HepG2 (cell line): ENCODE results near the gene PRKD2. TPM values are rescaled to one million over a fixed set of nuclear protein-coding genes. Genes with fewer than 3 reads are reported as not detected.

Experiments used
- ATAC-seq: fragments of 200-7000 bp; cut with Tn5 transposase; 3 replicates; pipeline ENCODE4 v1.9.1; 2020; ENCODE audit warnings: mild to moderate bottlenecking, moderate library complexity
- BruUV-seq: library from RNA; stranded (reverse); fragments of 400-500 nt; replicated peaks from 2 replicates; lab custom pipeline; 2021; lab: Mats Ljungman, UMichigan
- CTCF ChIA-PET: fragments of 300-600 bp; formaldehyde crosslinking; extraction: SDS; loops from one replicate; lab custom pipeline; 2021; ENCODE audit warnings: low total read pairs, inconsistent platforms, low intra/inter-chr PET ratio; lab: Yijun Ruan, JAX
- POLR2A ChIA-PET: fragments of 350-600 bp; sonication (Branson Sonifier 250); formaldehyde crosslinking; loops from one replicate; lab custom pipeline; 2020; ENCODE audit warnings: antibody characterized with exemption, inconsistent platforms; lab: Yijun Ruan, JAX
- DNase-seq: peaks from one replicate; pipeline ENCODE4 v3.0.0-alpha.2; 2015; ENCODE audit warnings: low spot score
- FAIRE-seq: peaks from 3 replicates; lab custom pipeline; 2011; peaks lifted over from hg19 to GRCh38; lab: Jason Lieb, UNC
- H2AFZ ChIP-seq: one replicate; pipeline ENCODE4 v1.6.1; 2011; ENCODE audit warnings: low read length, inconsistent platforms
- H3K27ac ChIP-seq: fragments of 300-600 bp; 3 replicates; pipeline ENCODE4 v1.8.0; 2011; ENCODE audit warnings: mixed run types, mild to moderate bottlenecking, mixed read lengths, low read length, inconsistent platforms; ENCODE audit not compliant: insufficient read depth; ENCODE audit errors: extremely low read length
- H3K27me3 ChIP-seq, 2 experiments: fragments of 200-600 bp in 1 of 2; 2 replicates in 1 of 2; 3 replicates in 1 of 2; pipeline versions ENCODE4 v1.6.0 to v1.8.0; 2011; ENCODE audit warnings: low read length in 2 of 2, mild to moderate bottlenecking in 2 of 2, moderate library complexity in 2 of 2, inconsistent platforms in 1 of 2; ENCODE audit not compliant: insufficient read depth in 2 of 2, control insufficient read depth in 1 of 2
- H3K36me3 ChIP-seq, 2 experiments: fragments of 200-600 bp in 1 of 2; replicated peaks in 1 of 2; 2 replicates in 1 of 2; 3 replicates in 1 of 2; pipeline versions ENCODE4 v1.5.1 to v1.8.0; 2011; ENCODE audit warnings: low read length in 2 of 2, inconsistent platforms in 1 of 2; ENCODE audit not compliant: insufficient read depth in 2 of 2, control insufficient read depth in 1 of 2
- H3K4me1 ChIP-seq: 2 replicates; pipeline ENCODE4 v1.5.1; 2012; ENCODE audit warnings: low read length, inconsistent platforms; ENCODE audit not compliant: insufficient read depth
- H3K4me2 ChIP-seq: 2 replicates; pipeline ENCODE4 v1.6.0; 2011; ENCODE audit warnings: low read depth, low read length, inconsistent platforms
- H3K4me3 ChIP-seq, 3 experiments: fragments of 200-600 bp in 1 of 3; sonication (generic), shearing (Covaris generic) in 1 of 3; replicated peaks in 1 of 3; 2 replicates each; pipeline ENCODE4 v1.5.1; 2011 to 2016; ENCODE audit warnings: low read length in 3 of 3, inconsistent platforms in 2 of 3, low read depth in 2 of 3, mild to moderate bottlenecking in 2 of 3, control low read depth in 1 of 3, mixed read lengths in 1 of 3; ENCODE audit not compliant: insufficient read depth in 1 of 3
- H3K79me2 ChIP-seq: one replicate; pipeline ENCODE4 v1.6.1; 2011; ENCODE audit warnings: low read length, inconsistent platforms; ENCODE audit not compliant: insufficient read depth
- H3K9ac ChIP-seq: 2 replicates; pipeline ENCODE4 v1.6.0; 2011; ENCODE audit warnings: mild to moderate bottlenecking, low read depth, low read length, inconsistent platforms; ENCODE audit not compliant: insufficient read depth
- H3K9me3 ChIP-seq: 2 replicates; pipeline ENCODE4 v1.5.1; 2012; ENCODE audit warnings: mild to moderate bottlenecking, low read length
- H4K20me1 ChIP-seq: 2 replicates; pipeline ENCODE4 v1.6.0; 2011; ENCODE audit warnings: inconsistent platforms, mild to moderate bottlenecking, low read length, moderate library complexity; ENCODE audit not compliant: insufficient read depth
- GABPA ChIP-seq, 2 experiments: IDR thresholded peaks; 2 replicates each; pipeline ENCODE4 v1.6.1; 2011 to 2016; ENCODE audit warnings: low read depth in 2 of 2, low read length in 1 of 2, missing biosample characterization in 1 of 2, missing genetic modification characterization in 1 of 2
- HOXA3 ChIP-seq: sonication (generic); formaldehyde crosslinking; IDR thresholded peaks from 2 replicates; pipeline ENCODE4 v1.5.0; 2020; ENCODE audit warnings: missing genetic modification reagents
- NAIF1 ChIP-seq: sonication (generic); formaldehyde crosslinking; IDR thresholded peaks from 2 replicates; pipeline ENCODE4 v1.5.0; 2020; ENCODE audit warnings: mild to moderate bottlenecking, missing genetic modification reagents, borderline replicate concordance
- ONECUT2 ChIP-seq: sonication (generic); formaldehyde crosslinking; IDR thresholded peaks from 2 replicates; pipeline ENCODE4 v1.4.0; 2020; ENCODE audit warnings: missing genetic modification reagents
- PAX8 ChIP-seq: sonication (generic); formaldehyde crosslinking; IDR thresholded peaks from 2 replicates; pipeline ENCODE4 v1.8.0; 2022; ENCODE audit warnings: mild to moderate bottlenecking, missing genetic modification reagents, borderline replicate concordance
- TAF1 ChIP-seq: sonication (generic); formaldehyde crosslinking; IDR thresholded peaks from 2 replicates; pipeline ENCODE4 v1.4.0; 2020; ENCODE audit warnings: missing genetic modification reagents
- ZNF451 ChIP-seq: sonication (generic); formaldehyde crosslinking; IDR thresholded peaks from 2 replicates; pipeline ENCODE4 v1.5.0; 2020; ENCODE audit warnings: mild to moderate bottlenecking, missing genetic modification reagents
- ZNF572 ChIP-seq: sonication (generic); formaldehyde crosslinking; IDR thresholded peaks from 2 replicates; pipeline ENCODE4 v1.5.1; 2020; ENCODE audit warnings: mild to moderate bottlenecking, missing genetic modification reagents
- ZNF747 ChIP-seq: sonication (generic); formaldehyde crosslinking; IDR thresholded peaks from 2 replicates; pipeline ENCODE4 v1.8.1; 2023; ENCODE audit warnings: missing genetic modification reagents, mild to moderate bottlenecking, borderline replicate concordance
- WGBS: methylation state at CpG from one replicate; pipeline ENCODE4 v1.1.6; 2017; ENCODE audit warnings: low lambda C conversion rate; 5-methylcytosine and 5-hydroxymethylcytosine counted together
- in situ Hi-C: cut with HindIII; loops from 2 replicates; pipeline ENCODE4 v1.10.0; 2017; ENCODE audit warnings: low pct_unique_long_range_greater_than_20kb; ENCODE audit not compliant: extremely low pct_ligation_motif_present
- intact Hi-C: fragments of 100-400 bp; cut with micrococcal nuclease; formaldehyde crosslinking; loops from one replicate; pipeline ENCODE4 v1.10.0; 2022; ENCODE audit not compliant: unreplicated experiment
- polyA plus RNA-seq, 8 experiments: library from polyadenylated mRNA; depleted of rRNA in 3 of 8; stranded (reverse) in 7 of 8; unstranded in 1 of 8; fragments of >200 nt; fragmentation: Illumina TruSeq in 4 of 8; extraction: Trizol in 4 of 8; gene quantifications; 2 replicates each; pipeline versions ENCODE4 v1.2.1 to v1.2.3, GENCODE V29; 2011 to 2016; ENCODE audit warnings: low read depth in 4 of 8, missing spikeins in 1 of 8, mixed read lengths in 1 of 8; ENCODE audit not compliant: insufficient read depth in 1 of 8
- total RNA-seq, 5 experiments: library from RNA; depleted of rRNA; stranded (reverse); fragments of >200 nt; fragmentation: Illumina TruSeq; extraction: Trizol; gene quantifications; 2 replicates each; pipeline ENCODE4 v1.2.3, GENCODE V29; 2016; ENCODE audit warnings: low read depth in 1 of 5
- TF ChIP-seq, protein P1 (sequence below): sonication (generic); formaldehyde crosslinking; conservative IDR thresholded peaks from 2 replicates; pipeline ENCODE4 v1.4.0; 2020; ENCODE audit warnings: mild to moderate bottlenecking, missing genetic modification reagents, moderate library complexity

Gene PRKD2
- total and polyA plus RNA-seq, 2 of the 13 experiments (the other 11 are each of a cell fraction or from before 2014, with no cell fraction given): 6.7 to 7.3 TPM

DNA sequence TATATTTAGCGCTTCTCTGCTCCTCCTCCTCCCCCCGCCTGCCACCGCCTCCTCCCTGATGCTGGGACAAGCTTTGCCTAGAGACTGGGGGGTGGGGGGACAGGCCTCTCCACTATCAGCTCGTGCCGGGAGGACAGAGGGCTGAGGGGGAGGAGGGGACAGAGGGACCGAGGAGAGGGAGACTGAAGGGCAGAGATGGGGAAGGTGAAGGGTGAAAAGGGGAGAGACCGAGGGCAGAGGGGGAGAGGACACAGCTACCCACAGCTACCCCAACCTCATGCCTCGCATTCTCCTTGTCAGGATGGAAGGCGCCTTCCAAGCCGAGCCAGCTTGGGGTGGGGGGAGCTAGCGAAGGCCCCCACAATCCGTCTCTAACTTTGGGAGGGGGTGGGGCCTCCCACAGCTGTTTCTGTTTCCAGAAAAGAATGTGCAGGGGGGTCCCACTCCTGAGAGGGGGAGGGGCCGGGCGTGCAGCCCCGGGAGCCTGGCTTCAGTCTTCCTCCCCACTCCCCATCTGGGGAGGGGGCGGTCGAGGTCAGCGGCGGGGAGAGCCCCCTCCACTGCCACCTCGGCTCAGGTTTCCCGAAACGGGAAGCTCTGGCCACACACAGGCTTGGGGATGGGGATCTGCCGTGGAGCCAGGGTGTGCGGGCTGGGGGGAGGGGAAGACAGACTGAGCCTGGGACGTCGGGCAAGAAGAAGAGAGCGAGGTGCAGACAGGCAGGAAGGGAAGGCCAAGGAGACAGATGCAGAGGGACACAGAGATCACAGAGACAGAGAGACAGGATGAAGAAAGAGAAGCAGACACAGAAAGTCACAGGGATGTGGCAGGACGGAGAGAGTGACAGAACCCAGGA is 57.5 kb downstream of the PRKD2 start:
- FAIRE-seq (no peak), DNase-seq (no peak), ATAC-seq (no peak)
- 13% methylated on average over 20 of the region's 28 CpGs for WGBS
- no peak overlapping the region; a peak in 1 of 6 replicates for H3K4me3 ChIP-seq
- TF ChIP-seq ZNF572: no peak
- no peak for TF ChIP-seq PAX8
- POLR2A ChIA-PET: interaction anchor here (0.5 to 1.0 kb wide), 2 partner anchors 18 to 59 kb away, joined by 3 read pairs; no protein-coding TSS in a partner anchor
- peaks cover 4 to 23% of the 10 kb centered on the region in 2 experiments; a peak in 3 of 5 replicates for H3K27me3 ChIP-seq
- CTCF ChIA-PET: no interaction called here
- intact Hi-C loops (no loop called here), in situ Hi-C loops (loop anchor here (10.0 kb wide), 1 partner anchor 45 kb away; no protein-coding TSS in a partner anchor)
- H2AFZ ChIP-seq: no peak overlapping the region
- no peak overlapping the region for H3K9ac ChIP-seq
- peaks cover 5% of the 10 kb centered on the region; the same call in 1 of the 2 replicates for H4K20me1 ChIP-seq
- BruUV-seq: no TSS peak
- no peak overlapping the region for H3K27ac ChIP-seq
- no peaks in the 10 kb centered on the region for H3K36me3 ChIP-seq
- H3K4me1 ChIP-seq: peaks cover 38% of the 10 kb centered on the region
- H3K4me2 ChIP-seq: no peak overlapping the region
- H3K79me2 ChIP-seq: no peaks in the 10 kb centered on the region
- H3K9me3 ChIP-seq: no peaks in the 10 kb centered on the region

DNA sequence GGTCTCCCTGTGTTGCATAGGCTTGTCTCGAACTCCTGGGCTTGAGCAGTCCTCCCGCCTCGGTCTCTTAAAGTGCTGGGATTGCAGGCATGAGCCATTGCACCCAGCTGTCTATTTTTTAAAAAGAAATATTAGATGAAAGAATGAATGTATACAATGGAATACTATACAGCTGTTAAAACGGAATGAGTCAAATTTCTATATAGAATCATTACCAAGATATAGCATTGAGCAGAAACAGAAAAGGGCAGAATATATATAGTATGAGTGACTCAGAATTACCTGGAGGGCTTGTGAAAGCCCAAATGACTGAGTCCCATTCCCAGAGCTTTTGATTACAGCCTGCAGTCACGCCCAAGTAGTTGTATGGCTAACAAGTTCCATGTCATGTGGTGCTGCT is 60.4 kb downstream of the PRKD2 start:
- no peaks in the 10 kb centered on the region for H3K9me3 ChIP-seq
- POLR2A ChIA-PET: no interaction called here
- no peak for FAIRE-seq
- H3K36me3 ChIP-seq: no peaks in the 10 kb centered on the region
- H3K4me3 ChIP-seq: no peak overlapping the region
- H3K27me3 ChIP-seq: peaks cover 4 to 29% of the 10 kb centered on the region in 2 experiments; a peak in 3 of 5 replicates
- no peak overlapping the region for H3K9ac ChIP-seq
- no peak overlapping the region for H2AFZ ChIP-seq
- in situ Hi-C loops: no loop called here
- intact Hi-C loops: no loop called here
- DNase-seq: no peak
- H3K4me2 ChIP-seq: no peak overlapping the region
- peaks cover 28% of the 10 kb centered on the region for H3K4me1 ChIP-seq
- CTCF ChIA-PET: no interaction called here
- 60% methylated on average over 5 of the region's 5 CpGs for WGBS
- no peaks in the 10 kb centered on the region for H3K79me2 ChIP-seq
- no peak for ATAC-seq
- no TSS peak for BruUV-seq
- H4K20me1 ChIP-seq: peaks cover 1% of the 10 kb centered on the region; the same call in 1 of the 2 replicates
- no peak overlapping the region for H3K27ac ChIP-seq
- TF ChIP-seq, protein P1, sequence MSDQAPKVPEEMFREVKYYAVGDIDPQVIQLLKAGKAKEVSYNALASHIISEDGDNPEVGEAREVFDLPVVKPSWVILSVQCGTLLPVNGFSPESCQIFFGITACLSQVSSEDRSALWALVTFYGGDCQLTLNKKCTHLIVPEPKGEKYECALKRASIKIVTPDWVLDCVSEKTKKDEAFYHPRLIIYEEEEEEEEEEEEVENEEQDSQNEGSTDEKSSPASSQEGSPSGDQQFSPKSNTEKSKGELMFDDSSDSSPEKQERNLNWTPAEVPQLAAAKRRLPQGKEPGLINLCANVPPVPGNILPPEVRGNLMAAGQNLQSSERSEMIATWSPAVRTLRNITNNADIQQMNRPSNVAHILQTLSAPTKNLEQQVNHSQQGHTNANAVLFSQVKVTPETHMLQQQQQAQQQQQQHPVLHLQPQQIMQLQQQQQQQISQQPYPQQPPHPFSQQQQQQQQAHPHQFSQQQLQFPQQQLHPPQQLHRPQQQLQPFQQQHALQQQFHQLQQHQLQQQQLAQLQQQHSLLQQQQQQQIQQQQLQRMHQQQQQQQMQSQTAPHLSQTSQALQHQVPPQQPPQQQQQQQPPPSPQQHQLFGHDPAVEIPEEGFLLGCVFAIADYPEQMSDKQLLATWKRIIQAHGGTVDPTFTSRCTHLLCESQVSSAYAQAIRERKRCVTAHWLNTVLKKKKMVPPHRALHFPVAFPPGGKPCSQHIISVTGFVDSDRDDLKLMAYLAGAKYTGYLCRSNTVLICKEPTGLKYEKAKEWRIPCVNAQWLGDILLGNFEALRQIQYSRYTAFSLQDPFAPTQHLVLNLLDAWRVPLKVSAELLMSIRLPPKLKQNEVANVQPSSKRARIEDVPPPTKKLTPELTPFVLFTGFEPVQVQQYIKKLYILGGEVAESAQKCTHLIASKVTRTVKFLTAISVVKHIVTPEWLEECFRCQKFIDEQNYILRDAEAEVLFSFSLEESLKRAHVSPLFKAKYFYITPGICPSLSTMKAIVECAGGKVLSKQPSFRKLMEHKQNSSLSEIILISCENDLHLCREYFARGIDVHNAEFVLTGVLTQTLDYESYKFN (CRISPR knock-in tag): no peak
- TF ChIP-seq ONECUT2 (CRISPR knock-in tag) (no peak), NAIF1 (CRISPR knock-in tag) (no peak), TAF1 (CRISPR knock-in tag) (no peak), ZNF747 (CRISPR knock-in tag) (no peak), GABPA (IDR thresholded peaks at IDR 0.05; ENCODE audit: low read depth, low read length) (no peak), GABPA (CRISPR knock-in tag; IDR thresholded peaks at IDR 0.05; ENCODE audit: low read depth) (no peak), HOXA3 (CRISPR knock-in tag) (no peak), ZNF451 (CRISPR knock-in tag) (no peak)
